H1 (cell line): ENCODE data around the gene OPCML. TPM values are rescaled to one million over a fixed set of nuclear protein-coding genes. Genes with fewer than 3 reads are reported as not detected.

ENCODE experiments used
- CTCF ChIA-PET: fragments of 300-600 bp; sonication (Branson Sonifier 250); formaldehyde crosslinking; loops from one replicate; lab custom pipeline; 2021; ENCODE audit not compliant: partially characterized antibody; lab: Charles Lee
- POLR2A ChIA-PET: fragments of 300-600 bp; sonication (Branson Sonifier 250); formaldehyde crosslinking; loops from one replicate; lab custom pipeline; 2021; ENCODE audit warnings: inconsistent platforms; ENCODE audit not compliant: partially characterized antibody; lab: Charles Lee
- DNase-seq, 2 experiments: peaks; one replicate each; pipeline versions ENCODE4 v3.0.0 to v3.0.0-alpha.2; 2010 to 2022; ENCODE audit warnings: low spot score in 2 of 2, low read depth in 1 of 2, mixed read lengths in 1 of 2
- FAIRE-seq: peaks from 2 replicates; lab custom pipeline; 2011; peaks lifted over from hg19 to GRCh38; lab: Jason Lieb, UNC
- H2AFZ ChIP-seq: 2 replicates; pipeline ENCODE4 v1.8.1; 2012; ENCODE audit warnings: low read length, inconsistent platforms
- H2AK5ac ChIP-seq: 2 replicates; pipeline ENCODE4 v1.6.1; 2013; ENCODE audit warnings: low read depth, low read length
- H2BK120ac ChIP-seq: replicated peaks from 2 replicates; pipeline ENCODE3; 2013; ENCODE audit warnings: low read depth, low read length, inconsistent platforms
- H2BK12ac ChIP-seq: 2 replicates; pipeline ENCODE4 v1.6.1; 2013; ENCODE audit warnings: low read depth, low read length
- H2BK15ac ChIP-seq: 2 replicates; pipeline ENCODE4 v1.6.1; 2013; ENCODE audit warnings: low read length
- H2BK20ac ChIP-seq: 2 replicates; pipeline ENCODE4 v1.6.1; 2013; ENCODE audit warnings: low read length
- H2BK5ac ChIP-seq: 2 replicates; pipeline ENCODE4 v1.6.1; 2013; ENCODE audit warnings: low read depth, low read length
- H3K14ac ChIP-seq: 2 replicates; pipeline ENCODE4 v1.6.1; 2013; ENCODE audit warnings: inconsistent platforms; ENCODE audit not compliant: insufficient read length
- H3K18ac ChIP-seq: 2 replicates; pipeline ENCODE4 v1.6.1; 2013; ENCODE audit warnings: low read length; ENCODE audit errors: extremely low read depth
- H3K23ac ChIP-seq: 2 replicates; pipeline ENCODE4 v1.6.1; 2013; ENCODE audit warnings: inconsistent platforms; ENCODE audit not compliant: insufficient read length
- H3K23me2 ChIP-seq: 2 replicates; pipeline ENCODE4 v1.6.1; 2013; ENCODE audit warnings: low read depth, low read length
- H3K27ac ChIP-seq: 2 replicates; pipeline ENCODE4 v1.6.1; 2011; ENCODE audit warnings: low read depth, low read length, inconsistent platforms
- H3K27me3 ChIP-seq, 4 experiments: replicated peaks in 1 of 4; 1 replicate in 1 of 4; 2 replicates in 3 of 4; pipeline versions ENCODE4 v1.6.1 to v1.8.1; 2011 to 2013; ENCODE audit warnings: low read length in 3 of 4, mild to moderate bottlenecking in 3 of 4, inconsistent platforms in 2 of 4, mixed read lengths in 2 of 4, moderate library complexity in 1 of 4; ENCODE audit not compliant: control insufficient read depth in 3 of 4, insufficient read depth in 3 of 4; ENCODE audit errors: extremely low read depth in 1 of 4
- H3K36me3 ChIP-seq, 4 experiments: 2 replicates each; pipeline versions ENCODE4 v1.6.1 to v1.8.1; 2011 to 2013; ENCODE audit warnings: mild to moderate bottlenecking in 4 of 4, low read length in 3 of 4, moderate library complexity in 2 of 4, control low read depth in 1 of 4, inconsistent platforms in 1 of 4; ENCODE audit not compliant: insufficient read depth in 4 of 4, control insufficient read depth in 2 of 4
- H3K4ac ChIP-seq: replicated peaks from 2 replicates; pipeline ENCODE3; 2013; ENCODE audit warnings: low read length, low read depth, mixed read lengths, inconsistent platforms; ENCODE audit not compliant: insufficient read length
- H3K4me1 ChIP-seq, 4 experiments: replicated peaks in 1 of 4; 1 replicate in 1 of 4; 2 replicates in 3 of 4; pipeline versions ENCODE4 v1.6.1 to v1.8.1; 2011 to 2013; ENCODE audit warnings: low read length in 3 of 4, inconsistent platforms in 2 of 4, mixed read lengths in 1 of 4; ENCODE audit not compliant: insufficient read depth in 4 of 4, control insufficient read depth in 3 of 4
- H3K4me2 ChIP-seq, 2 experiments: 2 replicates each; pipeline versions ENCODE4 v1.6.1 to v1.8.1; 2011 to 2013; ENCODE audit warnings: low read depth in 2 of 2, low read length in 2 of 2, control low read depth in 1 of 2, inconsistent platforms in 1 of 2, mild to moderate bottlenecking in 1 of 2; ENCODE audit not compliant: insufficient read depth in 1 of 2
- H3K4me3 ChIP-seq, 4 experiments: fragments of 200-600, 300-600 bp in 1 of 4; sonication (generic), shearing (Covaris generic), sonication (Bioruptor Twin) in 1 of 4; 2 replicates each; pipeline versions ENCODE4 v1.5.1 to v1.8.1; 2011 to 2016; ENCODE audit warnings: low read length in 4 of 4, low read depth in 3 of 4, control low read depth in 2 of 4, inconsistent platforms in 2 of 4, mild to moderate bottlenecking in 2 of 4, mixed read lengths in 1 of 4, moderate library complexity in 1 of 4; ENCODE audit not compliant: insufficient read depth in 2 of 4; ENCODE audit errors: extremely low read depth in 1 of 4
- H3K56ac ChIP-seq: replicated peaks from 2 replicates; pipeline ENCODE3; 2013; ENCODE audit warnings: low read depth, mild to moderate bottlenecking, mixed read lengths, low read length, inconsistent platforms; ENCODE audit not compliant: insufficient read length
- H3K79me1 ChIP-seq: 2 replicates; pipeline ENCODE4 v1.6.1; 2013; ENCODE audit warnings: low read depth, low read length, control low read depth
- H3K79me2 ChIP-seq, 2 experiments: 2 replicates each; pipeline versions ENCODE4 v1.6.1 to v1.8.1; 2012 to 2013; ENCODE audit warnings: low read length in 2 of 2, mild to moderate bottlenecking in 2 of 2, inconsistent platforms in 1 of 2; ENCODE audit not compliant: insufficient read depth in 2 of 2, control insufficient read depth in 1 of 2
- H3K9ac ChIP-seq, 4 experiments: replicated peaks in 1 of 4; 1 replicate in 1 of 4; 2 replicates in 3 of 4; pipeline versions ENCODE4 v1.6.1 to v1.8.1; 2011 to 2013; ENCODE audit warnings: low read depth in 3 of 4, low read length in 3 of 4, control low read depth in 2 of 4, mild to moderate bottlenecking in 2 of 4, moderate library complexity in 2 of 4, inconsistent platforms in 1 of 4; ENCODE audit errors: extremely low read depth in 1 of 4
- H3K9me3 ChIP-seq, 2 experiments: 2 replicates each; pipeline versions ENCODE4 v1.6.1 to v1.8.1; 2012 to 2013; ENCODE audit warnings: mild to moderate bottlenecking in 2 of 2, moderate library complexity in 2 of 2, control low read depth in 1 of 2, inconsistent platforms in 1 of 2, low read depth in 1 of 2, low read length in 1 of 2, mixed read lengths in 1 of 2; ENCODE audit not compliant: insufficient read depth in 2 of 2
- H4K20me1 ChIP-seq, 2 experiments: replicated peaks in 1 of 2; 2 replicates each; pipeline versions ENCODE3 to v1.8.1; 2011 to 2013; ENCODE audit warnings: inconsistent platforms in 2 of 2, low read length in 2 of 2, mild to moderate bottlenecking in 1 of 2; ENCODE audit not compliant: insufficient read depth in 2 of 2, control insufficient read depth in 1 of 2
- H4K5ac ChIP-seq: 2 replicates; pipeline ENCODE4 v1.6.1; 2013; ENCODE audit warnings: low read length, low read depth, mixed read lengths, inconsistent platforms; ENCODE audit not compliant: insufficient read length
- H4K8ac ChIP-seq: 2 replicates; pipeline ENCODE4 v1.8.0; 2013; ENCODE audit warnings: mild to moderate bottlenecking, moderate library complexity, low read length, inconsistent platforms; ENCODE audit not compliant: insufficient read depth; ENCODE audit errors: extremely low read depth
- H4K91ac ChIP-seq: replicated peaks from 2 replicates; pipeline ENCODE3; 2013; ENCODE audit warnings: low read length, mixed read lengths, inconsistent platforms; ENCODE audit not compliant: insufficient read length
- ASH2L ChIP-seq: fragments of 200-600, 300-600 bp; sonication (generic); IDR thresholded peaks from one replicate; pipeline ENCODE4 v1.7.1; 2017; ENCODE audit warnings: low read length
- BRCA1 ChIP-seq: IDR thresholded peaks from 2 replicates; pipeline ENCODE4 v1.6.1; 2012; ENCODE audit warnings: low read depth, low read length, improper control_type of control experiment
- CREB1 ChIP-seq: IDR thresholded peaks from 2 replicates; pipeline ENCODE4 v1.6.1; 2012; ENCODE audit warnings: inconsistent platforms
- E2F6 ChIP-seq: IDR thresholded peaks from 2 replicates; pipeline ENCODE4 v1.6.1; 2012; ENCODE audit warnings: inconsistent platforms
- EP300 ChIP-seq, 2 experiments: IDR thresholded peaks; 1 replicate in 1 of 2; 2 replicates in 1 of 2; pipeline ENCODE4 v1.6.1; 2011 to 2012; ENCODE audit warnings: low read depth in 2 of 2, low read length in 2 of 2, mild to moderate bottlenecking in 2 of 2, borderline replicate concordance in 1 of 2, inconsistent platforms in 1 of 2, moderate library complexity in 1 of 2
- FOSL1 ChIP-seq: IDR thresholded peaks from 2 replicates; pipeline ENCODE4 v1.6.1; 2011; ENCODE audit warnings: mild to moderate bottlenecking, low read depth, low read length, moderate library complexity; ENCODE audit not compliant: insufficient read depth
- GTF2F1 ChIP-seq: IDR thresholded peaks from 2 replicates; pipeline ENCODE4 v1.6.1; 2012; ENCODE audit warnings: low read depth, low read length, improper control_type of control experiment, borderline replicate concordance
- JUN ChIP-seq: IDR thresholded peaks from 2 replicates; pipeline ENCODE4 v1.6.1; 2011; ENCODE audit warnings: low read depth, mild to moderate bottlenecking, improper control_type of control experiment, low read length
- POLR2AphosphoS5 ChIP-seq: IDR thresholded peaks from 2 replicates; pipeline ENCODE4 v1.6.1; 2011; ENCODE audit warnings: low read depth, low read length
- RAD21 ChIP-seq, 2 experiments: IDR thresholded peaks in 1 of 2; conservative IDR thresholded peaks in 1 of 2; 2 replicates each; pipeline ENCODE4 v1.6.1; 2011; ENCODE audit warnings: low read depth in 2 of 2, low read length in 2 of 2, improper control_type of control experiment in 1 of 2, inconsistent platforms in 1 of 2, mild to moderate bottlenecking in 1 of 2, moderate library complexity in 1 of 2
- RXRA ChIP-seq: IDR thresholded peaks from 2 replicates; pipeline ENCODE4 v1.6.1; 2011; ENCODE audit warnings: low read depth, mild to moderate bottlenecking, low read length, moderate library complexity; ENCODE audit not compliant: insufficient read depth
- TBP ChIP-seq: IDR thresholded peaks from 2 replicates; pipeline ENCODE4 v1.6.1; 2011; ENCODE audit warnings: low read depth, low read length, improper control_type of control experiment
- ZNF274 ChIP-seq: IDR thresholded peaks from 2 replicates; pipeline ENCODE4 v1.7.0; 2012; ENCODE audit warnings: low read length, borderline replicate concordance; ENCODE audit errors: extremely low read depth
- WGBS, 2 experiments: shearing (Covaris generic) in 1 of 2; methylation state at CpG; one replicate each; pipeline versions ENCODE4 v1.1.6 to v1.1.7; 2013 to 2015; ENCODE audit warnings: low lambda C conversion rate in 2 of 2, mixed read lengths in 2 of 2, inconsistent platforms in 1 of 2, low coverage in 1 of 2, missing lambda C conversion rate in 1 of 2; ENCODE audit not compliant: insufficient replicate concordance in 2 of 2, insufficient coverage in 1 of 2, insufficient read length in 1 of 2; ENCODE audit errors: extremely low coverage in 1 of 2, missing lambda C conversion rate in 1 of 2; 5-methylcytosine and 5-hydroxymethylcytosine counted together
- polyA plus RNA-seq, 7 experiments: library from polyadenylated mRNA; depleted of rRNA in 3 of 7; stranded (reverse) in 5 of 7; unstranded in 2 of 7; fragments of >200 nt in 5 of 7; fragments of 200-250 nt in 2 of 7; gene quantifications; 1 replicate in 5 of 7; 2 replicates in 1 of 7; 4 replicates in 1 of 7; pipeline versions ENCODE4 v1.2.1 to v1.2.3, GENCODE V29; 2011 to 2013; ENCODE audit warnings: missing spikeins in 2 of 7, mixed read lengths in 2 of 7
- total RNA-seq: library from RNA; stranded (reverse); fragmentation: NEBNext Ultra II Directional; extraction: Animal tissue kit (Norgen Biotek cat#: 25700); gene quantifications from 2 replicates; pipeline ENCODE4 v1.2.1, GENCODE V29; 2021

Gene OPCML
- total and polyA plus RNA-seq, 2 of the 8 experiments (the other 6 are each of a cell fraction or from before 2014, with no cell fraction given): 2.3 to 3.1 TPM

GRCh38 chr11:132744771-132745170, 787.5 kb downstream of the OPCML start:
- H3K79me2 ChIP-seq: no peaks in the 10 kb centered on the region
- no peak overlapping the region for H3K9ac ChIP-seq
- no peaks in the 10 kb centered on the region for H3K79me1 ChIP-seq
- no peak overlapping the region for H2BK12ac ChIP-seq
- ChIA-PET POLR2A (interaction anchor here (0.6 kb wide), 1 partner anchor 206 kb away, joined by 3 read pairs; no protein-coding TSS in a partner anchor), CTCF (interaction anchor here (0.6 to 1.2 kb wide), 3 partner anchors 10 to 211 kb away, joined by 3 to 4 read pairs (median 4); no protein-coding TSS in a partner anchor)
- no peak overlapping the region for H3K27ac ChIP-seq
- H4K5ac ChIP-seq: no peak overlapping the region
- TF ChIP-seq FOSL1 (no peak), ZNF274 (no peak), GTF2F1 (no peak), E2F6 (no peak), BRCA1 (no peak), EP300 (IDR thresholded peaks at IDR 0.05; ENCODE audit: borderline replicate concordance in 1 of 2, low read depth in 2 of 2, low read length in 2 of 2) (no peak), JUN (no peak), CREB1 (no peak), ASH2L (no peak), RXRA (no peak), RAD21 (IDR thresholded peaks at IDR 0.05 in 1 of 2, conservative IDR thresholded peaks at IDR 0.05 in 1 of 2; ENCODE audit: low read depth in 2 of 2, low read length in 2 of 2) (no peak), POLR2AphosphoS5 (no peak), TBP (no peak)
- H3K4me1 ChIP-seq: no peaks in the 10 kb centered on the region
- FAIRE-seq (no peak), DNase-seq (no peak)
- H3K56ac ChIP-seq: no peak overlapping the region
- H3K4me3 ChIP-seq: no peak overlapping the region
- no peak overlapping the region for H2BK20ac ChIP-seq
- no peak overlapping the region for H4K8ac ChIP-seq
- no peaks in the 10 kb centered on the region for H3K36me3 ChIP-seq
- no peak overlapping the region for H3K14ac ChIP-seq
- H2BK120ac ChIP-seq: no peak overlapping the region
- no peak overlapping the region for H2AK5ac ChIP-seq
- H3K27me3 ChIP-seq: no peaks in the 10 kb centered on the region
- no peak overlapping the region for H4K91ac ChIP-seq
- no peak overlapping the region for H3K18ac ChIP-seq
- no peak overlapping the region for H3K4me2 ChIP-seq
- no peak overlapping the region for H2AFZ ChIP-seq
- H3K4ac ChIP-seq: no peak overlapping the region
- no peak overlapping the region for H3K23ac ChIP-seq
- no peaks in the 10 kb centered on the region for H4K20me1 ChIP-seq
- no peaks in the 10 kb centered on the region for H3K23me2 ChIP-seq
- 0 out of 4 replicates have a peak, but pooled peaks cover 0 to 3% of the 10 kb centered on the region in 2 experiments for H3K9me3 ChIP-seq
- H2BK15ac ChIP-seq: no peak overlapping the region
- WGBS, 2 experiments: 90% methylated on average over 8 of the region's 8 CpGs; no CpG with 5 or more reads in 1 of the 2 experiments
- H2BK5ac ChIP-seq: no peak overlapping the region
